Inflammatory macrophage (primary cell): ENCODE data around the gene CEP85L.

ENCODE experiments used
- DNase-seq, 2 donors: peaks; one replicate each; pipeline ENCODE4 v3.0.0-alpha.2; 2020 to 2022

CEP85L gene

GRCh38 chr6:118574051-118574865 lies 77.1 kb downstream of the CEP85L start:
- DNase-seq: no peak

GRCh38 chr6:118571121-118571520 lies 80.3 kb downstream of the CEP85L start:
- DNase-seq: no peak

- DNase-seq: no peak
Measured at GRCh38 chr6:118569498-118569897, 81.9 kb downstream of the CEP85L start.

- no peak for DNase-seq
Measured at GRCh38 chr6:118567974-118568373, 83.4 kb downstream of the CEP85L start.

GRCh38 chr6:118565311-118565960 lies 86.0 kb downstream of the CEP85L start:
- DNase-seq: peak in 1 of 2 donors; percentile 9

GRCh38 chr6:118562959-118563358 lies 88.4 kb downstream of the CEP85L start:
- no peak for DNase-seq

GRCh38 chr6:118562248-118562647 lies 89.1 kb downstream of the CEP85L start:
- DNase-seq: no peak

GRCh38 chr6:118559659-118560058 lies 91.7 kb downstream of the CEP85L start:
- no peak for DNase-seq

- no peak for DNase-seq
Measured at GRCh38 chr6:118558464-118559217, 92.8 kb downstream of the CEP85L start.

- DNase-seq: no peak
Measured at GRCh38 chr6:118554698-118555097, 96.7 kb downstream of the CEP85L start.

- no peak for DNase-seq
Measured at GRCh38 chr6:118553132-118553531, 98.3 kb downstream of the CEP85L start.

GRCh38 chr6:118551063-118552053 lies 100.0 kb downstream of the CEP85L start:
- DNase-seq: peak; percentile 32 to 33

GRCh38 chr6:118548613-118549012 lies 102.8 kb downstream of the CEP85L start:
- no peak for DNase-seq

- DNase-seq: no peak
Measured at GRCh38 chr6:118548136-118548535, 103.3 kb downstream of the CEP85L start, which contains the start of gene PLN. Gene PLN (plus strand): TSS chr6:118548296. CDS start chr6:118558922, 10,626 bp downstream.

- no peak for DNase-seq
Measured at GRCh38 chr6:118546880-118547218, 104.5 kb downstream of the CEP85L start.

GRCh38 chr6:118546164-118546879 lies 105.1 kb downstream of the CEP85L start:
- no peak for DNase-seq

- DNase-seq: no peak
Measured at GRCh38 chr6:118544105-118544504, 107.3 kb downstream of the CEP85L start.

GRCh38 chr6:118542184-118542952 lies 109.0 kb downstream of the CEP85L start:
- no peak for DNase-seq

GRCh38 chr6:118537574-118537973 lies 113.8 kb downstream of the CEP85L start:
- DNase-seq: no peak

- DNase-seq: no peak
Measured at GRCh38 chr6:118536478-118536877, 114.9 kb downstream of the CEP85L start.
